ENCODE measurements around the gene MLLT1.

DNA sequence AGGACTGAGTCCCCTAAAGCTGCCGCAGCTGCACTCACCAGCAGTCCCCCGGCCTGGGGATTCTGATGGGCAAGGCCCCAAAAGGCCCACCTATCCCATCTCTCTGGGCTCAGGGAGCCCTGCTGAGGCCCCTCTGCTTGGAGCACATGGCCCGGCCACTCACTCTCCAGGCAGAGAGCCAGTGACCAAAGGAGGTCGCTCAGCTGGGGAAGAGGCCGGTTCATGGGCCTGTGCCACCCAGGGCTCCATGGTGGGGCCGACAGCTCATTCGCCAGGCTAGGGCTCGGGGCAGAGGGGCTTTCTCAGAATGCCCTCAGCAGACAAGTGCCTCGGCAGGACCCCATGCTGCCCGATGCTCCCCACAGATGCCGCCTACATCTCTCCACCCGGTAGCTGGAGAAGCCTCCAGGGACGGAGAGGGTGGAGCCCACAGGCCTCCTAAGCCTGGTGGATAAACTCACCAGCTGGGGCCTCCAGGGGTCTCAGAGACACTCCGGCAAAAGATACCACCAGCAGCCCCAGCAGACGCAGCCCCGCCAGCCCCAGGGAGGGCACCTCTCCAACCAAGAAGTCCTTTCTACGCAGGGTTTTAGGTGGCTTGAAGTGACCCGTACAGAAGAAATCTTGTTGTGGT, 54.4 kb downstream of the MLLT1 start:
- TF ChIP-seq, protein P1, sequence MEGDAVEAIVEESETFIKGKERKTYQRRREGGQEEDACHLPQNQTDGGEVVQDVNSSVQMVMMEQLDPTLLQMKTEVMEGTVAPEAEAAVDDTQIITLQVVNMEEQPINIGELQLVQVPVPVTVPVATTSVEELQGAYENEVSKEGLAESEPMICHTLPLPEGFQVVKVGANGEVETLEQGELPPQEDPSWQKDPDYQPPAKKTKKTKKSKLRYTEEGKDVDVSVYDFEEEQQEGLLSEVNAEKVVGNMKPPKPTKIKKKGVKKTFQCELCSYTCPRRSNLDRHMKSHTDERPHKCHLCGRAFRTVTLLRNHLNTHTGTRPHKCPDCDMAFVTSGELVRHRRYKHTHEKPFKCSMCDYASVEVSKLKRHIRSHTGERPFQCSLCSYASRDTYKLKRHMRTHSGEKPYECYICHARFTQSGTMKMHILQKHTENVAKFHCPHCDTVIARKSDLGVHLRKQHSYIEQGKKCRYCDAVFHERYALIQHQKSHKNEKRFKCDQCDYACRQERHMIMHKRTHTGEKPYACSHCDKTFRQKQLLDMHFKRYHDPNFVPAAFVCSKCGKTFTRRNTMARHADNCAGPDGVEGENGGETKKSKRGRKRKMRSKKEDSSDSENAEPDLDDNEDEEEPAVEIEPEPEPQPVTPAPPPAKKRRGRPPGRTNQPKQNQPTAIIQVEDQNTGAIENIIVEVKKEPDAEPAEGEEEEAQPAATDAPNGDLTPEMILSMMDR (IDR thresholded peaks at IDR 0.05): no peak
- no peak for TF ChIP-seq POLR2A (IDR thresholded peaks at IDR 0.05)
